Psoas muscle (tissue), 8 donors: ENCODE measurements around the gene TBRG1. TPM values are rescaled to one million over a fixed set of nuclear protein-coding genes. Genes with fewer than 3 reads are reported as not detected.

ENCODE experiments used
- ATAC-seq, 4 donors: fragments of 200-7000 bp; cut with Tn5 transposase; one replicate each; pipeline ENCODE4 v1.9.1; 2020; ENCODE audit warnings: moderate library complexity in 3 of 4, mild to moderate bottlenecking in 2 of 4
- DNase-seq, 2 donors: peaks; one replicate each; pipeline ENCODE4 v3.0.0-alpha.2; 2020
- H3K27ac ChIP-seq: fragments of 200-600 bp; one replicate; pipeline ENCODE4 v1.8.0; 2022
- H3K27me3 ChIP-seq, 3 donors: fragments of 200-600 bp in 1 of 3; one replicate each; pipeline versions ENCODE4 v1.6.1 to v1.8.0; 2013 to 2022; ENCODE audit warnings: low read length in 2 of 3, mild to moderate bottlenecking in 2 of 3, moderate library complexity in 1 of 3; ENCODE audit not compliant: insufficient read depth in 3 of 3
- H3K36me3 ChIP-seq, 2 donors: fragments of 200-600 bp in 1 of 2; one replicate each; pipeline versions ENCODE4 v1.6.1 to v1.8.0; 2013 to 2022; ENCODE audit warnings: low read depth in 1 of 2, mild to moderate bottlenecking in 1 of 2, moderate library complexity in 1 of 2; ENCODE audit not compliant: insufficient read depth in 1 of 2
- H3K4me1 ChIP-seq: fragments of 200-600 bp; one replicate; pipeline ENCODE4 v1.8.0; 2022
- H3K4me3 ChIP-seq: fragments of 200-600 bp; one replicate; pipeline ENCODE4 v1.8.0; 2022; ENCODE audit warnings: mild to moderate bottlenecking
- H3K9me3 ChIP-seq: fragments of 200-600 bp; one replicate; pipeline ENCODE4 v1.8.0; 2022
- WGBS, 3 donors: extraction: QIAGEN DNeasy Blood & Tissue Kit; methylation state at CpG; one replicate each; pipeline versions ENCODE4 v1.1.6 to v1.1.7; 2013; 5-methylcytosine and 5-hydroxymethylcytosine counted together
- intact Hi-C, 2 donors: fragments of 100-400 bp; cut with DNase I; formaldehyde crosslinking; loops; one replicate each; pipeline versions ENCODE4 v1.11.0 to v1.14.2; 2022
- polyA plus RNA-seq, 3 donors: library from polyadenylated mRNA; stranded (reverse); fragments of 200-250 nt; gene quantifications; one replicate each; pipeline ENCODE4 v1.2.3, GENCODE V29; 2013
- total RNA-seq, 4 donors: library from RNA; stranded (reverse); fragmentation: NEBNext Ultra II Directional in 2 of 4; extraction: Animal tissue kit (Norgen Biotek cat#: 25700) in 2 of 4; gene quantifications; one replicate each; pipeline versions ENCODE4 v1.2.1 to v1.2.4, GENCODE V29; 2021 to 2023
- TF ChIP-seq, protein P1 (sequence below): fragments of 200-600 bp; IDR thresholded peaks from one replicate; pipeline ENCODE4 v1.8.0; 2022; ENCODE audit warnings: antibody characterized with exemption
- donor health status: healthy with polysubstance abuse.
- donor health status: DM: no; HTN: no; CAD: no; lungs with moderate emphysema.
- donor health status: Bipolar disorder and iron deficiency.
- donor health status: healthy.
- donor health status: DM: yes; HTN: yes; CAD: no.
- donor health status: DM: no; HTN: no; CAD: no.
- donor health status: DM: no; HTN: no; CAD: no.
- donor health status: DM: yes; HTN: yes; CAD: no.

Gene TBRG1
- total and polyA plus RNA-seq, 7 donors, result 24.2 to 99.3 (median 30.5) TPM

DNA sequence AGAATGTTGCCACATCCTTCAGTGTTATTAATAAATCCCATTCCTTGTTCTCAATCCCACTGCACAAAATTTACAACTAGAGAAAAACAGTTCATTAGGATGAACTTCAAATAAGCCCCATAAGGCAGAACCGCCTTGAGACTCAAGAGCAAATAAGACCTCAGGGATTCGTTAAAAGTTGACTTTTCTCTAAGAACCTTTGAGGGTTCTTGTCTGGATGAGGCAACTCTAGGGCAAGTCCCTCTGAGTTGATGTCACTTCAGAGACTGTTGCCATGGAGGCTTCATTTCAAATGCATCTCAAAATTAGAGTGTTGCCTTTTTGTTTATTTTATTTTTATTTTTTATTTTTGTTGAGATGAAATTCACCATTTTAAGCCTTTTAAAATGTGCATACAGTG, 31.2 kb upstream of the TBRG1 start:
- TF ChIP-seq, protein P1, sequence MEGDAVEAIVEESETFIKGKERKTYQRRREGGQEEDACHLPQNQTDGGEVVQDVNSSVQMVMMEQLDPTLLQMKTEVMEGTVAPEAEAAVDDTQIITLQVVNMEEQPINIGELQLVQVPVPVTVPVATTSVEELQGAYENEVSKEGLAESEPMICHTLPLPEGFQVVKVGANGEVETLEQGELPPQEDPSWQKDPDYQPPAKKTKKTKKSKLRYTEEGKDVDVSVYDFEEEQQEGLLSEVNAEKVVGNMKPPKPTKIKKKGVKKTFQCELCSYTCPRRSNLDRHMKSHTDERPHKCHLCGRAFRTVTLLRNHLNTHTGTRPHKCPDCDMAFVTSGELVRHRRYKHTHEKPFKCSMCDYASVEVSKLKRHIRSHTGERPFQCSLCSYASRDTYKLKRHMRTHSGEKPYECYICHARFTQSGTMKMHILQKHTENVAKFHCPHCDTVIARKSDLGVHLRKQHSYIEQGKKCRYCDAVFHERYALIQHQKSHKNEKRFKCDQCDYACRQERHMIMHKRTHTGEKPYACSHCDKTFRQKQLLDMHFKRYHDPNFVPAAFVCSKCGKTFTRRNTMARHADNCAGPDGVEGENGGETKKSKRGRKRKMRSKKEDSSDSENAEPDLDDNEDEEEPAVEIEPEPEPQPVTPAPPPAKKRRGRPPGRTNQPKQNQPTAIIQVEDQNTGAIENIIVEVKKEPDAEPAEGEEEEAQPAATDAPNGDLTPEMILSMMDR, result no peak
- ATAC-seq, result no peak
- 71 to 84% (median 83%) methylated on average over 2 of the region's 2 CpGs for WGBS, 3 donors
- H3K36me3 ChIP-seq, result no peaks in the 10 kb centered on the region
- H3K4me3 ChIP-seq, result no peak overlapping the region
- no peak overlapping the region for H3K27ac ChIP-seq
- intact Hi-C loops, result no loop called here
- H3K9me3 ChIP-seq, result no peaks in the 10 kb centered on the region
- H3K4me1 ChIP-seq, result no peaks in the 10 kb centered on the region
- H3K27me3 ChIP-seq, result peaks cover 0 to 5% (median 0%) of the 10 kb centered on the region in 3 donors
- DNase-seq, result no peak

DNA sequence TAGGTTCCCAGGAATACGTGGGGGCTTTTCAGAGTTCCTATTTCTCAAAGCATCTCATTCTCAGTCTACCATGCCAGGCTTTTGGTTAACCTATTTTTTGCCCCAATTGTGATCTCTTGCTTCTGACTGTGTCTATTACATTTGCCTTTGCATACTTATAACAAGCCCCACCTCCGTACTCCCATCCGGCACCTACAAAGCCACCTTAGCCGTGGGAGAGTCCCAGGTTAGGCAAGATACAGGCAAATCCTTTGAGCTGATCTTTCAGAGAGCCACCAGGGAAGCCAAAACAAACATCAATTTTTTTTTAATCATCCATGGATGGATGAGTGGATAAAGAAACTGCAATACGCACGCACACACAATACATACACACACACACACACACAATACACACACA, 30.0 kb upstream of the TBRG1 start:
- H3K36me3 ChIP-seq, result no peaks in the 10 kb centered on the region
- 84 to 91% (median 86%) methylated on average over 6 of the region's 6 CpGs for WGBS, 3 donors
- no peaks in the 10 kb centered on the region for H3K4me1 ChIP-seq
- H3K9me3 ChIP-seq, result no peaks in the 10 kb centered on the region
- DNase-seq (no peak), ATAC-seq (no peak)
- no peak overlapping the region for H3K27ac ChIP-seq
- peaks cover 0 to 5% (median 0%) of the 10 kb centered on the region in 3 donors for H3K27me3 ChIP-seq
- intact Hi-C loops, result no loop called here
- H3K4me3 ChIP-seq, result no peak overlapping the region
- TF ChIP-seq, protein P1, result no peak

DNA sequence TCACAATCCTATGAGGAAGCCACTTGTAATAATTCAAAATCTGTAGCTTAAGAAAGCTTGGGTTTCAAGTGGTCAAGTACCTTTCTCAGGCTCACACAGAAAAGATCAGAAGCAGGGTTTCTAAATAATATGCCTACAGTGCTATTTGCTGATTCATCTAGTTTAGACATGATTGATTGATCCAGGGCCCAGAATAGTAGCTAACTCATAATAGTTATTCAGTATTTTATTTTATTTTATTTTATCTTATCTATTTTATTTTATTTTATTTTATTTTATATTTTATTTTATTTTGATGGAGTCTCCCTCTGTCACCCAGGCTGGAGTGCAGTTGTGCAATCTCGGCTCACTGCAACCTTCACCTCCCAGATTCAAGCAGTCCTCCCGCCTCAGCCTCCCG, 27.4 kb upstream of the TBRG1 start:
- 87 to 94% (median 87%) methylated on average over 3 of the region's 3 CpGs for WGBS, 3 donors
- H3K4me1 ChIP-seq, result no peaks in the 10 kb centered on the region
- DNase-seq (no peak), ATAC-seq (no peak)
- H3K9me3 ChIP-seq, result no peaks in the 10 kb centered on the region
- H3K36me3 ChIP-seq, result no peaks in the 10 kb centered on the region
- no peak overlapping the region for H3K4me3 ChIP-seq
- H3K27ac ChIP-seq, result no peak overlapping the region
- TF ChIP-seq, protein P1, result no peak
- peaks cover 0 to 5% (median 0%) of the 10 kb centered on the region in 3 donors for H3K27me3 ChIP-seq
- intact Hi-C loops, result no loop called here

DNA sequence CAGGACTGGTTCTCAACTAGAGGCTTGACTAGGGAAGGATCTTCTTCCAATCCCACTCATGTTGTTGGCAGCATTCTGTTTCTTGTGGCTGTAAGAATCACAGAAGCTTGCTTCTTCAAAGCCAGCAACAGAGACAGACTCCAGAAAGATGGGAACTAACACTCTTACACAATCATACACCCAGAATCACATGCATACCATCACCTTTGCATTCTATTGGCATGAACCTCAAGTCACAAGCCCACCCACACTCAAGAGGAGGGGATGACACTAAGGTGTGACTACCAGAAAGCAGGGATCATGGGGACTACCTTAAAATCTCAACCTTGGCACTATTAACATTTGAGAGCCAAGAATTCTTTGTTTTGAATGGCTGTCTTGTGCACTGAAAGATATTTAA, 25.0 kb upstream of the TBRG1 start:
- ATAC-seq (no peak), DNase-seq (no peak)
- intact Hi-C loops, result no loop called here
- no peaks in the 10 kb centered on the region for H3K4me1 ChIP-seq
- TF ChIP-seq, protein P1, result no peak
- no peaks in the 10 kb centered on the region for H3K36me3 ChIP-seq
- no peaks in the 10 kb centered on the region for H3K9me3 ChIP-seq
- H3K27me3 ChIP-seq, result peaks cover 0 to 3% (median 0%) of the 10 kb centered on the region in 3 donors
- H3K4me3 ChIP-seq, result no peak overlapping the region
- no peak overlapping the region for H3K27ac ChIP-seq

DNA sequence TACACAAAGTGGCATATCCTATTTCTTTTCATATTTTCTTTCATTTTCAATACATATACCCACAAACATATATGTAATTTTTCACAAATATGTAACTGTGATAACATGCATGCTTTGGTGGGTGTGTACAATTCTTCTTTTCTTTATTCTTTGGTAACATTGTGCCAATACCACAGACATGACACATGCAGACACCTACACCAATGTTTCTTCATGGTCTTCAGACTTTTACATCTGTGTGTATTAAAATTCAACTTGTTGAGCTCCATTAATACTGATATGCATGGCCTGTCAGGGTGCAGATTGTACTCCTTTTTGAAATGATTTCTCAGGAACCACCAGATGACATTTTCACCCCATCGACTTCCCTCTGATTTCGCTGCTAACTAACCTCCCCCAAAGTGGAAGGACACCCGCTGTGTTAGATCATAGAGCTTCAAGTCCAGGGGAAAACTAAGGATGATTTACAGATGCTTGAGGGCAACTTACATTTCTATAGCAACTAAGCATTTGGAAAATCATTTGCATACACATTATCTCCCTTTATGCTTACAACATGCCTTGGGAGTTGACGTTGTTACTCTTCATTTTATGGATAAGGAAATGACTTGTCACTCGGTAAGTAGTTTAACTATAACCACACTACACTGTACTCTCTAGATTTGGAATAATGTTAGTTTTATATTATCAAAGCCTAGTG, 21.9 kb upstream of the TBRG1 start:
- 59 to 66% (median 65%) methylated on average over 5 of the region's 5 CpGs for WGBS, 3 donors
- Histone ChIP-seq H3K9me3 (no peaks in the 10 kb centered on the region), H3K4me1 (no peaks in the 10 kb centered on the region), H3K27ac (no peak overlapping the region), H3K27me3 (no peaks in the 10 kb centered on the region), H3K4me3 (no peak overlapping the region), H3K36me3 (no peaks in the 10 kb centered on the region)
- TF ChIP-seq, protein P1, result no peak
- ATAC-seq (no peak), DNase-seq (no peak)
- intact Hi-C loops, result no loop called here
